ENCODE results near the gene FLNB.

Gene FLNB

DNA sequence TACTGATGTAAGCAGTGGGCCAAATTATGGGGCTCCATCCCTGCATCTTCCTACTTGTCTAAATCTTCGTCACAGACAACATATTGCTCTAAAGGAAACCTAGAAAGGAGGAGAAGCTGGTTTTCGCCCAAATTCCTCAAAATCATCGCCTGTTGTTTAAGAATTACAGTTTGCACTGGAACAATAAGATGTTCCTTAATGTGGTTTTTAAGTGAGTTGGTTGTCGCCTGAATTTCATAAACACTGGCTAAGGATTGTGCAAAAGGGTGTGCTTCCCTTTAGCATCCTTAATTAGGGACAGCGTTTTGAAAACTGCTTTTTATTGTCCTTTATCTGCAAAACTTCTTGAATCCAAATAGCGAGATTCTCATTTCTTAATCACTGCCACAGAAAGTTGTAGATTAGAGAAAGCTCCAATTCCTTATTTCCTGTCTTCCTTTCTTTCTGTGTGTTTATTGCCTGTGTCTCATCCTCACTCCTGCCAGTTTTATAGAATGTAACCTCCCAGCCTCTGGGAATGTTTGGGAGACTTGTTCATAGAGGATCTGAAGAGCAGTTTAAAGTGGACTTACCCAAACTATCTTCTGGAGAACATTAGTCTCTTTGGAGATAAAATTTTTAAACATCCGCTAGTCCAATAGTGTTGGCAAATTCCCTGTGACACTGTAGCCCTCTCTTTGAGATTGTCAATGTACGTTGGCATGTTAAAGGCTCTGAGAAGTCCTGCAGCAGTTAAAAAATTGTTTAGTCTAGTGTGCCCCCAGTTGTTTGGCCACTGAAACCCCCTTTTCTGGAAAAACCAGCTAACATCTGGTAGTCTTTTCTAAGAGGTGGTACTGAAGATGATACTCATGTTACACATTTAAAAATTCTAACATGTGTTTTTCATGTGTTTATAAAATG is 50.4 kb downstream of the FLNB start:
- no peak for DNase-seq

DNA sequence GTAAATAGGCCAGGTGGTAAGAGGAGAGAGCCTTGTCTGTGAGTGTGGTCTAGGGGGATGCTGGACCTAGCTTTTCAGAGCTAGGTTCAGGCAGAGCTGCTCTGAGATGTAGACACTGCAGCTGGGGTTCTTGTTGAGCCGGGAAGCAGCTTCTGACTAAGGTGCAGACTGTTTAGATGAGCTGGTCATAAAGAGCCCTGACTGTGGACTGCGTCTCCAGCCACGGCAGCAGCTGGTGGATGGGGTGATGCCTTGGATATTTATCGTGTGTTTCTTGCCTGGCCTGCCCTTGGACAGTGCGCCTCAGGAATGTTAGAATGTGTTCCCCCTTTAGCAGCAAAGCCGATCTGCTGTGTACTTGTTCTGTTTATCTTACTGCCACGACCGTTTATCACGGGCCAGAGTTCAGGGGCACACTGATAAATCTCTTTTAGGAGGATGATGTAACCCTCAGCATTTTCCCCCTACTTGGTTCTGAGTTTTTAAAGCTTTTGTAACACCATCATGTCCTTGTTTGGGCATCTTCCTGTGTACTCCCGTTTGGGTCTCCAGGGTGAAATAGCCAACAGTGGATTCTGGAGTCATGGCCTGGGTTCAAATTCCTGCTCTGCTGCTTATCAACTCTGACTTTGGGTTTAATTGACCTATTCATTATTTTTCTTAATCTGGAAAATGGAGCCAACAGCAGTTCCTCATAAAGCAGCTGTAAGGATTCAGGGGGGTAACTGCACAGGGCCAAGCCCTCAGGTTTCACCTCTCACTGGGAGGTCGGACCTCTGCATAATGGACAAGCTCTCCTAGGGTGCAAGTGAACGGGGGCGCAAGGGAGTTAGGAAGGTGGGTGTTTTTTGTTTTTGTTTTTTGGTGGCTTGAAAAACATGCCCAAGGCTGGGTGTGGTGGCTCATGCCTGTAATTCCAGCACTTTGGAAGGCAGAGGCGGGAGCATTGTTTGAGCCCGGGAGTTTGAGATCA is 51.4 kb downstream of the FLNB start:
- DNase-seq = no peak

DNA sequence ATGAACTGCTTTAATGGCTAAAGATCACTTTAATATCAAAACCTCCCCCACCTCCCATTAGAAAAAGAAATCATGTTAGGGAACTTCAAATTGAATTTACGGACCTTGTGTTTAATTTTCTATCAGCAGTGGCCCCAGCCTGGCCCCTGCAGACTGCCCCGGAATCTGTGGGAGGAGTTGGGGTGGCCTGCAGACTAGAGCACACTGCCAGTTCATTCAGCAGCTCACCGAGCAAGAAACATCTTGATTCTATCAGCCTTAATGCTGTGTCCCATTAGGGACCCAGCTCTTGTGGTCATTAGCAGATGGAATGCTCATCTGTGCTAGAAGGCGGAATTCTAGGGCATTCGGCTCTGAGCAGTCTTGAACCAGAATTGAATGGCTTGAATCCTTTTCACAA is 54.2 kb downstream of the FLNB start:
- DNase-seq = no peak

DNA sequence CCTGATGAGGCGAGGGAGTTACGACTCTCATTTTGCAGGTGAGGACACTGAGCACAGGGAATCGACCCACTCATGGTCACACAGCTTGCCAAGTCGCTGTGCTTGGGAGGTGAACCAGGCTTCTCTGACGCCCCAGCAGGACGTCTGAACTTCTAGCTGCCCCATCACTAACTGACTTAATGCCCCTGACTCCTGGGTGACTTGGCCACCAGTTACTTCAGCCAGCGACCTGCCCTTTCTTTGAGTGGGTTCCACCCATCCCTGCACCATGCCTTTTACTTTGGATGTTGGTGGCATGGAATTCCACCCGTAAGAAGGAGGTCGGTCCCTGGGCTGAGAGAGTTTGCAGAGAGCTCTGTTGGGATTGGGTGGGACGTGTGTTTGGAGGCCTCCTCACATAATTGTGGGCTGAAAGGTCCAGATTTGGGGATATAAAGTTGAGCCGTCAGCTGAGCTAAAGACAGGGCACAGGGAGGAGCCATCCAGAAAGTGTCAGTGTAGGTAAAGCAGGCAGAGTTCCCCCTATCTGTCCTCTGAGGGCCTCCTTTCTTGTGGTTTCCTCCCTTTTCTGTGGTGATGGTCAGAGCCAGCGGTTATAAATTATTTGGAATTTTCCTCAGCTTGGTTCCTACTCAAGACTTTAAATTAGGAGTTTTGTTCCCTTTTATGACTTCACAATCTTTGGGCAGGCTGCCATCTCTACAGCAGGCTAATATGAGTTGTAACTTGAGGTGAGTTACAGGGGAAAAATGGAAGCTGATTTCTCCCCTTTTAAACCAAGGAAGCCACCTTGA is 55.0 kb downstream of the FLNB start:
- no peak for DNase-seq

DNA sequence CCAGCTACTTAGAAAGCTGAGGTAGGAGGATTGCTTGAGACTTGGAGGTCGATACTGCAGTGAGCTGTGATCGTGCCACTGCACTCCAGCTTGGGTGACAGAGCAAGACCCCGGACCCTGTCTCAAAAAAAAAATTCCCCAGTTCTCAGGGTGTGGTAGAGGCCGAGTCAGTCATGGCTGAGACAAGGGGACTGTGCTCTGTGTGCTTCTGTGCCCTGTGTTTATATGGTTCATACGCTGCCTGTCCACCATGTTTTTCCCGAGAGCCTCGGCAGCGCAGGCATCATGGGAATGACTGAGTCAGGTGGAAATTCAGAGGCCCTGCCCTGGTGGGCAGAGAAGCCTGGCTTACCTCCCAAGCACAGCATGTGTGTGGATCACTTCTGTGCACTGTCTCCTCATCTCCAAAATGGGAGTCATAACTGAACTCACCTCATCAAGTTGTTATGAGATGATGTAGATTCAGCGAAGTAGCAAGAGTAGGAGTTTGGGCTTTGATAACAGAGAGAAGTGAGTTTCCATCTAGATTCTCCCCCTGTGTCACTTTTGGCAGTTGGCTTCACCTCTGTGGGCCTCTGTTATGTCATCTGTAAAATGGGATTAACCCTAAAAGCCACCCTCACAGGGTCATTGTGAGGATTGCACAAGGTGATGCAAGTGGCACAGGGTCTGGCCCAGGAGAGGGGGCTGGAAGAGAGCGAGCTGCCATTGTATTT is 56.9 kb downstream of the FLNB start:
- no peak for DNase-seq

DNA sequence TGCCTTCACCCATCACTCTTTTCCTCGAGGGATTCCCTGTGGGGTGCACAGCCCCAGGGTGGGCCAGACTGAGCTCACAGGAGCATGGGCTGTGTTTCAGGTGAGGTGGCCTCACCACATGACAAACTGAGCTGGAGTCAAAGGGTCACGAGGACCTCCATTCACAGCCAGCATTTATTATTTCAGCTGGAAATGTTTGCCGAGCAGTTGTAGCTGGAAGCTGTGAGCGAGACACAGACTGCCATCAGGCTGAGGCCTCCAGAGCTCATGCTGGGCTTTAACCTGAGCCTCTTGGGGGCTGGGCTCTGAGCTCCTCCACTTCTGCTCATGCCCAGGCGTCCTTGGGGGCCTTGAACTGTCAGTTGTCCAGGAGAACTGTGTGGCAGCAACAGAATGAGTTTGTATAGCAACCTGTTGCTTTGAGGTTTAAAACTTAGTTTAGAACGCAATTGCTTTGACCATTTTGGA is 57.5 kb downstream of the FLNB start:
- DNase-seq = no peak

DNA sequence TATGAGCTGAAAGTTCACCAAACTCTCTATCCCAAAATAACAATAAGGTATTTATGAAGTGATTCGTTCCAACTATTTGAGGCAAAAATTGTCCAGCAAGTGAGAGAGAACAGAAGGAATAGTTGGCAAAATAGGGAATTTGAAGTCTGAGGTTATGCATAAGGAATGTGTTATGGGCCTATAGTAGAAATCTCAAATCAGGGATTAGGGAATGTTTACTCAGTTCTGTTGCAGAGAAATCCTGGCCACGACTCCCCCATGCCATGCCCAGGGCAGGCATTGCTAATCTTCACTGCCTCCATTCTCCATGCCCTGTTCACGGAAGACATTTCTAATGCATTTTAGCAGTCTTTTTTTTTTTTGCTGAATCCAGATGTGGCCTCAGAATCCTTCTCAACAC is 58.6 kb downstream of the FLNB start:
- DNase-seq = no peak

DNA sequence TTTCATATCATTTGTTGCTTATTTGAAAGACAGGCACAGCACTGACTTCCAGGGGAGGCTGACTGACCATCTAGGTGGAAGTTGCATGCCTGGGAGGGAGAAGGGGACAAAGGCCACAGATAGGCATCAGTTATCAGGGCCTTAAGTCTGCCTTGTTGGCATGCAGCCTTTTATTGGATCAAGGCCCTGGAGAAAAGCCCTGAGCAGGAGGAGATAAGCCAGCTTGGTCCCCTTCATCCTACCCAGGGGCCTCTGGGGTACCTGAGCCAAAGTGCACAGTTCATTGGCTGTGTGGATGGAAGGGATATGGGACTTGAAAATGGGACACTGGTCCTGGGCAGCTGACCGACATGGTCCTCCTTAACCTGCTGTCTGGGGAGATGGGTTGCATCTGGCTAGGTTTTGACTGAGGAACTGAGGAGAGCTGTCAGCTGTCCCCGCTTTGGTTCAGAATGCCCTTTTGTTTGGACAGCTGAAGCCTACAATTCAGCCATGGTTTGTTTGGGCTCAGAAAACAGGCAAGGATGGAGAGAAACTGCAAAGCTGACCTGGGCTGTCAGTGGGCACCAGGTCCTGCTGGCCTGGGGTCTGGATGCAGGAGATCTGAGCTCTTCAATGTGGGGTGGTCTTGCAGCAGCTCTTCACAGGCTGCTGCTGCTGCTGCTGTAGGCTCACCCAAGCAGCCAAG is 60.0 kb downstream of the FLNB start:
- DNase-seq = no peak

DNA sequence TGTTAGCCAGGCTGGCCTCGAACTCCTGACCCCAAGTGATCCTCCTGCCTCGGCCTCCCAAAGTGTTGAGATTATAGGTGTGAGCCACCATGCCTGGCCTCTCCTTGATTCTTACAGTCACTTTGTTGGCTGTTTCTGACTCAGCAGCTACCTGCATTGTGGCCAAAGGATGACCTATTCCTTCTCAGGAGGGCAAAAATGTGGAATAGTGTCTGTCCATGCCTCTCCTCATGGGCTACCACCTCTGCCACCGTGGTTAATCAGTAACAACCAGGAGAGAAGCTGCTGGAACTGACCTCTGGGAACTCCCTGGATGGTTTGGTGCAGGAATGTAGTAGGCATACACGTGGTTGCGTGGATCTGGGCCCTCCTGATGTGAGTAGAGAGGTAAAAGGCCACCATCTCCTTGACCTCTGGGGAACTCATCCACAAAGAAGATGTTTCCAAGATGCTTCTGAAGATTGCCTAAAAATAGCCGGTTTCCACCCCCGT is 63.3 kb downstream of the FLNB start:
- no peak for DNase-seq

DNA sequence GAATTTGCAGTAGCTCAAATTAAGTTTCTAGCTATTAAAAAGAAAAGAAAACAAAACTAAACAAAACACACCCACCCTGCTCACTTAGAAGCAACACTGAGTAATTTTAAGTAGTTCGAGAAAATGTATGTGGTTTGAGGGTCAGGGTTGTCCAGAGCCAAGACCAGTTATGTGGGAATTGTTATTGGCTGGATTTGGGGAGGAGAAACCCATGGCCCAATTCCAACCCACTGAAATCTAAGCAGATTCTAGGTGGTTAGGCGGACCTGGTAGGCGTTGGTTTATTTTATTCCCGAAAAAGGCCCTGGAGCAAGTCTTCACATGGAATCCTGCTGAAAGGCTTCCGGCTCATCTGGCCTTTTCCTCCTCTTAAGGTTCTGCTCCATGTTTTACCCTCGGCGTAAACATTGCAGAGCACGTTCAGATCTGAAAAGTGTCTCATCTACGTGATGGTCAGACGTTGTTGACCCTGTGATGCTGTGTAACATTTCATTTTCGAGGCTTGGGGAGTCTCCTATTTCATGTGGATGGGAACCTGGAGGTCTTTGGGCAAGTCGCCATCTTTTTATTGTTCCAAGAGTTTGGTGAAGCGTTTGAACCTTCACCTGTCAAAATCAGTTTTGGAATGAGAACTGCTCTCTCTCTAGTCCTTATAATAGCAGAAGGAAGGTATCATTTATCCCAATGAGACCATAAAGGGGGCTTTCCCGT is 64.0 kb downstream of the FLNB start:
- DNase-seq = no peak

DNA sequence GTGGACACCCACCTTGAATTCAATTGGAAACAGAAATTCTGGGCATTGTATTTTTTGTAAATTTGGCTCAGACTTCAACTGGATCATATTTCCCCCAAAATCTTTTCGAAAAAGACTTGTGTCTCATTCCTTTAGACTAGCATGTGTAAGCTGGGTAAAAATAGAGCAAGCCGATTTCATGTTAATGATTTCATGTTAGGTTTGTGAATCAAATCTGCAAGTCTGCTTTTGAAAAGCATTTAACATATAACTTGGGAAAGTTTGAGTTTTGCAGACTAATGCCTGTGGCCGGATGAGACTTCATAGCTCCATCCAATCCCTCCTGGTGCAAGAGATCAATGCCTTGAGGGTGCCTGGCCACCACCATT is 64.5 kb downstream of the FLNB start:
- no peak for DNase-seq

DNA sequence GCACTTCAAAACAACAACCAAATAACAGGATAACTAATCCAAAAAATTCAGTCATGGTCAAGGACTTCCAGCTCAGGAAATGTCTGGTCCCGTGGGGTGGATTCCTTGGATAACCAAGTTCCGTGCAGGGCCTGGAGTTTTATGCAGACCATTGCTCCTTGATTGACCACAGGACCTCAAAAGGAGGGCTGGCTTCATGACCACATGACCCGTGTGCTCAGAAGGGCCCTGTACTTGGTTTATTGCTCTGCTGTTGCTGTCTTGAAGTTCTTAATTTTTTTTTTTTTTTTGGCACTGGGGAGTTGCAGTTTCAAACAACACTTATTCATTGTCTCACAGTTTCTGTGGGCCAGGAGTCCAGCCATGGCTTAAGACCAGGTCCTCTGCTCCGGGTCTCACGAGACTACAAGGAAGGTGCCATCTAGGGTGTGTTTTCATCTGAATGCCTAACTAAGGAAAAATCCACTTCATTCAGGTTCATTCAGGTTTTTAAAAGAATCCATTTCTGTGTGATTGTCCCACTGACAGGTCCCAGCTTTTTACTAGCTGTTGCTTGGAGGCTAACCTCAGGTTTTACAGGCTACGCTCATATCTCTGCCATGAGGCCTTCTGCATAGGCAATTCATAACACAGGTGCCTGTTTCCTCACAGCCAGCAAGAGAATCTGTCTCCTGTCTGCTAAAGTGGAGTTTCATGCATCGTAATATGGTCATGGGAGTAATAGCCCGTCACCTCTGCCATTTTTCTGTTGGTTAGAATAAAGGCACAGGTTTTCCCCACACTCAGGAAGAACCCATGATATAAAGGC is 65.3 kb downstream of the FLNB start:
- no peak for DNase-seq

DNA sequence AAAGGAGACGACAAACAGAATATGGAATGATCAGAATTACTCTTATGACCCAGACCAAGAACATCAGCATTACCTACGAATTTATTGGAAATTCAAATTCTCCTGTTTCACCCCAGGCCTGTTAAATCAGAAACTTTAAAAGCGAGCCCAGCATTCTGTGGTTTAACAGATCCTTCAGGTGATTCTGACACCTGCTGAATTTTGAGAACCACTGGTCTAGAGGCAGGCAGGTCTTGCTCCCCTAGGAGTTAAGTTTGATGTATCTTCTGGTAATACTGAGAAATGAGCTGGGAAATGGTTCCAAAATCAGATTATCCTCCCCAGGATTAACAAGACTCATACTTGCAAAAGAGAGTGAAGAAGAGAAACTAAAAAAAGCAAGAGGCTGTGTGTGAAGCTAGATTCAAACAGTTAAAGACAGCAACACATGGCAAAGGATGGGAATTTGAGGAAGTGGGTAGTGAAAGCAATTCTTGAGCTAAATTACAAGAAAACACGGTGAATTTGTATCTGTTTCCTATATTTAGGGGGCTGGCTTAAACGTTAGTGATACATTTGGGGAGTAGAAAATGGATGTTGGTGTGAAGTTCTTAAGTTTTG is 66.0 kb downstream of the FLNB start:
- DNase-seq = no peak

DNA sequence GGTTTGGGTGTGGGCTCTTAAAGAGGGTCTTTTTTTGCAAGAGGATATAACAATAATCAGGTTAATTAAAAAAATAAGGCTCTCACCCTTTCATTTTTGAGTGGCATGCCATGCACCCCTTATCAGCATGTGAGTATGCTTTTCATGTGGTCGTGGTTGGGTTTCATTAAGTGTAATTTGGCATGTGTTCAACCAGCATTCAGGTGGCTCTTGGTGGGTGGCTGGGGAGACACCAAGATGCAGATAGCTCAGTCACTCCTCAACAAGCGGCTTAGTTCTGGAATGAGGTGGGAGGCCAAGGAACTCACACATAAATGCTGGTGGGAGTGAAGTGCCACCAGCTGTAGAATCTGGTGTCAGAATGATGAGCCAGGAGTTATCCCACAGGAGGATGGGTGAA is 66.8 kb downstream of the FLNB start:
- no peak for DNase-seq

DNA sequence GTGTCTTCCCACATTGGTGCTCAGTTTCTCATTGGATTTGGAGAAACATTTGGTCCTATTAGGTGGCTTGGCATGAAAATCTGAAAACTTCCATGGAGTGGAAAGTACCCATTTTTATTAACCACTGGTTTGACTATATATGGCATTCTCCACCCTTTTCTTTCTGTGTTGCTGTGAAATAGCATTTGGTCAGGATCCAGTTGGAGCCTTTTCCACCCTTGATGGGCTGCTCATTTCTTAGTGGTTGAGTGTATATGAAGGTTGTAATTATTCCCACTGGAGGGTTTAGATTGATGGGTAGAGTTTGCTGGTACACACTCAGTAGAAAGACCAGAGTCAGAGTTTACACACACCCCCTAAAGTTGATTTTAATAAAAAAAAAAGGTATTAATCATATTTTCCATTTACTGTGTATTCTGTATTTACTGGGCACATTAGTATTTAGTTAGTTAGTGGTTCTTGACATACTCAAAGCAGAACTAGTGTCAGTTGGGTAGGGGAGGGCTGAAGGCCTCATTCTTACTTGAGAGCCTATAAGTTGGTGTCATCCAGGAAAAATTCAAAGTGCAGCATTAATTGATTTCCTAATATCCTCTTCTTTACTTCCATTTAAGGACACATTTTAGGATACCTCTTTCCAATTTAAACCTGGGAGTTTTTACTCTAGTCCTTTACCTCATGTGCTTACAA is 69.5 kb downstream of the FLNB start:
- no peak for DNase-seq

DNA sequence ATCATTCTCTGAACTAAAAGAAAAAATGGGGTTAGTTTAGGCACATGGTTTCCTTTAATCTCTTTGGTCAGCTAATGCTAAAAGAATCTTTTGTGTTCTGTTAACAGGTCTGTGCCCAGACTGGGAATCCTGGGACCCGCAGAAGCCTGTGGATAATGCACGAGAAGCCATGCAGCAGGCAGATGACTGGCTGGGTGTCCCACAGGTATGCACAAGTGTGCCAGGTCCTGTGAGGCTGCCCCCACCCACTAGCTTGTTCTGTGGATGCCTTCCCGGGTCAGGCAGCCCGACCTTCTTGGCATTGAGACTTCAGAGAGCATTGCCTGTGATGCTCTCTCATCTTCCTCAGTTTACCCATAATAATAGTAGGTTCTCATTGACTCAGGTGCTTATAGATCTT is 70.4 kb downstream of the FLNB start:
- DNase-seq = no peak

DNA sequence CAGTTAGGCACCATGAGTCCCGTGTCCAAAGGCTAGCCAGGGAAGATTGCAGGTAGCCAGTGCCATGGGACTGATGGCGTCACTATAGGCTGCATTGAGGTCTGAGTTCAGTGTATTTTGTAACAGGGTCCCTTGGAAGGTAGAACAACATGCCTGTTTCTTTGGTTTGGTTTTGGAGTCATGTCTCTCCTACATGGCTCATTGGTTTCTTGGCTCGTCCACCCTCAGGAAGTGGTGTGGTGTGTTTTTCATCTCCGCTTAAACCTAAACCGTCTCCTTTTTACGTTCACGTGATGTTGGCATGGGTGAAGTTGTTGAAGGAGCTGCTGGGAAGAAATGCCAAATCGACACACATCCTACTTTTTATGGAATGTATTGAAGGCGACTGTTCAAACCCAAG is 71.6 kb downstream of the FLNB start:
- DNase-seq = no peak

DNA sequence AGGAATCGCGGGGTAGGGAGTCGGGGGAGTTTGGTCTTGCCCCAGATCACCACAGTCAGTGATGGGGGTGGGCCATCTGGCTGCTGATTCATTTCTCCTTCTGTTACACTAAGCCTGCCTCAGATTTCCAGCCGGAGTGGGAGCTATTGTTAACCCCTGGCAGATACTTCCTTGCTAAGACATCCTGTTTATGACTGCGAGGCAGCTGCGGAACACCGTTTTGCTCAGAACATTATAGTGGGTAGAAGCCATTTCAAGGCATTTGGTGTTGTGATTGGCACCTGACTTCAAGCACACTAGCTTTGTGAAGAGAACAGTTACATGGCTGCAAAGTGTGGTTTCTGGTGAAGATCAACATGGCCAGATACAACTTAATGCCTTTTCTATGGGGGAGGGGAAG is 73.8 kb downstream of the FLNB start:
- peak; percentile 4 for DNase-seq

DNA sequence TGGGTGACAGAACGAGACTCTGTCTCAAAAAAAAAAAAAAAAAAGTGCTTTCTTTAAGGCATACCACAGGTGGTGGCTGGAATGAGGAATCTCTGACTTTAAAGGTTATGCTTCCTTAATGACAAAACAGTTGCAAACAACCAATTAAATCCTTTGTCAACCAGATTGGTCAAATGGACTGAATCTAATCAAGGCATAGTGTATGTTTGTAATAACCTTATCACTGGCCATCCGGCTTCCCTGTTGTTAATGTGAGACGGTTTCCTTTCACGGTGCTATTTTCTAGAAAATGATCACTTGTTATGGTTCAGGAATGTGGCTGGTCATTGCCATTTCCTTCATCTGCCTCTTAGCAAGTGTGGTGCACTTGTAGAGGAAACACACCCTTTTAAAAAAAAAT is 75.9 kb downstream of the FLNB start:
- no peak for DNase-seq
